ENCODE results near the gene NCS1.
"Not testable (repeated sequence)": the region's sequence is repeated elsewhere in the genome, so short reads cannot be mapped to it uniquely, and the experiment has no call there.

The NCS1 gene

DNA sequence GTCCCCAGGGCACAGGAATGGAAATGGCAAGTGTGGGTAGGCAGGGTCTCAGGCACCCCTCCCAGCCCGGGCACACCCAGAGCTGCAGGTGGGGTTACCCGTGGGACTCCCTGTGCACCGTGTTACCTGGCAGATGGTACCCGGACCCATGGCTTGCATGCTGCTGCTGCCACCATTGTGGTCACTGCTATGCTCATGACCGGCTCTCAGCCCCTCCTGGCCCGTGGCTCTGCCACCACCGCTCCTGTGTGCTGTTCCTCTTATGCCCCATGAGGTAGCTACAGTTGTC is 71.6 kb downstream of the NCS1 start:
- Mint-ChIP-seq H3K36me3 (no peaks in the 10 kb centered on the region), H3K27ac (no peak overlapping the region), H3K9me3 (no peaks in the 10 kb centered on the region), H3K27me3 (peaks cover 36% of the 10 kb centered on the region), H3K4me1 (peaks cover 26% of the 10 kb centered on the region), H3K4me3 (no peak overlapping the region)
- CTCF ChIA-PET: interaction anchor here (1.2 to 7.9 kb wide), 4 partner anchors 127 to 143 kb away, joined by 3 to 52 read pairs (median 3); no protein-coding TSS in a partner anchor
- no peak for DNase-seq

DNA sequence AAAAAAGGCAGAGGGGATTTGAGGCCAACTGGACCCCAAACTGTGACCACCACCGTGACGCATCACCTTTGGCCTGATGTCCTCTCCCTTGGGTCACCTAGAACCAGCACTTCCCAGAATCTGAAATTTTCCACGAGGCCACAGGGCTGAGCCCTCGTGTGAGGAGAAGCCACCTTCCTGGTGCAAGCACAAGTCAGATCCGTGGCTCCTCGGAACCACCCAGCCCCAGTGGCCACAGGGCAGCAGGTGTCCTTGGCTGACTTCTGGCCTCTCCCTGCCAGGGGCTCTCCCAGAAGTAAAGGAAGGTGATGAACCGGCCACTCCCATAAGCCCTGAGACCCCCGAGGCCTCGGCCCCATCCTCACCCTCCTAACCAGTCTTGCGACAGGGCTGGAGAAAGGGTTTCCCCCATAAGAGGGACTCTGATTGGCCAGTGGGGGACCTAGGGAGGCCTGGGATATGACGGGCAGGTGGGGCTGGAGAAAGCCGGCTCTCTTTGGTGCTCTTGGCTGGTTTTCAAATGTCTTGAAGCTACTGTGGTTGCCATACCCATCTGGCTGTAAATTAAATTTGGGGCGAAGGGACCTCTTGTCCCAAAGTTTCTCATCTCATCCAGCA is 72.5 kb downstream of the NCS1 start:
- no peaks in the 10 kb centered on the region for H3K9me3 Mint-ChIP-seq
- H3K4me3 Mint-ChIP-seq: no peak overlapping the region
- no peak for DNase-seq
- no peaks in the 10 kb centered on the region for H3K36me3 Mint-ChIP-seq
- H3K27ac Mint-ChIP-seq: no peak overlapping the region
- peaks cover 38% of the 10 kb centered on the region for H3K27me3 Mint-ChIP-seq
- CTCF ChIA-PET: interaction anchor here (0.8 to 7.9 kb wide), 3 partner anchors 9 to 136 kb away, joined by 3 to 52 read pairs (median 3); no protein-coding TSS in a partner anchor
- peaks cover 24% of the 10 kb centered on the region for H3K4me1 Mint-ChIP-seq

DNA sequence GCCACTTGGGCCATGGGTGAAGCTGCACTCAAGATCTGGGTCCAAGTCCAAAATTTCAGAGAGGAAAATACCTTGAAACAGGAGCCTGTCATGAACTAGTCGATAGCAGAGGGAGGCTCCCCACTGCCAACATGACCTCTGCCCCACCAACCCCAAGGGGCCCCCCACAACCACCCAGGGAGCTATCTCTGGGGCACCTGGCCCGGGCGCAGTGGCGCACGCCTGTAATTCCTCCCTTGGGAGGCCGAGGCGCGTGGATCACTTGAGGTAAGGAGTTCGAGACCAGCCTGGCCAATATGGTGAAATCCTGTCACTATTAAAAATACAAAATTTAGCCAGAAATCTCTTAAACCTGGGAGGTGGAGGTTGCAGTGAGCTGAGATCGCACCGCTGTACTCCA is 73.3 kb downstream of the NCS1 start:
- Mint-ChIP-seq H3K27ac (no peak overlapping the region), H3K36me3 (no peaks in the 10 kb centered on the region), H3K4me3 (no peak overlapping the region), H3K9me3 (no peaks in the 10 kb centered on the region), H3K27me3 (peaks cover 46% of the 10 kb centered on the region), H3K4me1 (peaks cover 18% of the 10 kb centered on the region)
- DNase-seq: no peak
- CTCF ChIA-PET: interaction anchor here (0.8 to 7.9 kb wide), 5 partner anchors 9 to 137 kb away, joined by 3 to 52 read pairs (median 3); no protein-coding TSS in a partner anchor

- no peak for DNase-seq
- no peaks in the 10 kb centered on the region for H3K9me3 Mint-ChIP-seq
- CTCF ChIA-PET: interaction anchor here (0.9 to 7.9 kb wide), 4 partner anchors 10 to 137 kb away, joined by 3 to 52 read pairs (median 4); no protein-coding TSS in a partner anchor
Measured at GRCh38 chr9:130246126-130246525, 73.9 kb downstream of the NCS1 start.

DNA sequence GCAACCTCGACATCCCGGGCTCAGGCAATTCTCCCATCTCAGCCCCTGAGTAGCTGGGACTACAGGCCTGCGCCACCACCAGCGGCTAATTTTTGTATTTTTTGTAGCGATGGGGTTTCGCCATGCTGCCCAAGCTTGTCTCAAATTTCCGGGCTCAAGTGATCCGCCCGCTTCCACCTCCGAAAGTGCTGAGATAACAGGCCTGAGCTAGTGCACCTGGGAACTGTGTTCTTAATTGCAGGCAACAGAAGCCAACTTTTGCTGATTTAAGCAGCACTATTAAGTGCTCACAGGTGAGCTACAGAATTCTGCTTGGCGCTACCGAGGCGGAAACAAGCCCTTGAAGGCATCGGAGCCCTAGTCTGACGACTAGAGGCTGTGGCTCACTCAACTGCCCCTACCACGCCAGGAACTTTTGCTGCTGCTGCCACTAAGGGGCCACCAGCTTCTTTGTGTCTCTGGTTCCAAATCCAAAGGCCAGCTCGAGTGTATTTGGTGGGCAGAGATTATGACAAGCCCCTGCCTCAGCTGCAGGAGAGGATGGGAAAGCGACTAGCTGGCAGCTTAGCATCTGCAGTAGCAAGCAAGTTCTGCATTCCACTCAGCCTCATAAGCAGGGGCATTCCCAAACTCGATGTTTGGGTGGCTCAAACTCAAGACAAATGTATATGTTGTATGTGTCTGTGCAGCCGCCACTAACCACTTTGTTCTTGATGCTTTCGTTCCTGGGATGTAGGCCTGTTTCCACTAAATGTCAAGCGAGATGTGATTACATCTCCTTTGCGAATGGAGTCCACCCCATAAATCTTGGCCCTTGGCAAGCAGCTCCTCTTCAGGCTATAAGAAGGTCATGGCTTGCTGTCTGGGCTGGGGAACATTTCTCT is 82.8 kb downstream of the NCS1 start:
- peaks cover 36% of the 10 kb centered on the region for H3K27me3 Mint-ChIP-seq
- CTCF ChIA-PET: interaction anchor here (0.7 kb wide), 1 partner anchor 1121 kb away, joined by 3 read pairs; no protein-coding TSS in a partner anchor

More at GRCh38 chr9:130246126-130246525, 73.9 kb downstream of the NCS1 start:
- Mint-ChIP-seq H3K4me3 (no peak overlapping the region), H3K4me1 (peaks cover 12% of the 10 kb centered on the region), H3K27me3 (peaks cover 50% of the 10 kb centered on the region), H3K27ac (no peak overlapping the region), H3K36me3 (no peaks in the 10 kb centered on the region)

DNA sequence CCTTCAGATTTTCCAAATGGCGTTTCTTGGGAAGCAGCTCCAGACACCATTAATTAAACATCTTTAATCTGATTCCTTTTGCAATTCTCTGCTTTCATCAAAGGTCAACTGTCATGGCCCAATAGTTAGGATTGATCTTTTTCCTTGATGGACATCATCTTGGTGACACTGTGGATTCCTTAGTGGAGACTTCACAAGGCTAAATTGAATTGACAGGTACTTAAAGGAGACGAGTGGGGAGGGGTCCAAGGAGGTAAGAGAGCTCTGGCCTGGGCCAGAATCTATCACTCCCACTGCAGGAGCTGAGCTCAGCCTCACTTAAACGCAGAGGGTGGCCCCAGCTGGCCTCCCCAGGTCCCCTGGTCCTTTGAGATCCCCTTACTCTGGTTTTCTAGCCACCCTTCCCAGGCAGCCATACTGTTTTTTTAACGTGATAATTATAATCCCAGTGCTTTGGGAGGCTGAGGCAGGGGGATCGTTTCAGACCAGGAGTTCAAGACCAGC is 83.5 kb downstream of the NCS1 start:
- Mint-ChIP-seq H3K27ac (no peak overlapping the region), H3K36me3 (no peaks in the 10 kb centered on the region), H3K4me1 (no peaks in the 10 kb centered on the region), H3K4me3 (no peak overlapping the region), H3K27me3 (peaks cover 35% of the 10 kb centered on the region), H3K9me3 (no peaks in the 10 kb centered on the region)
- DNase-seq: no peak
- CTCF ChIA-PET: no interaction called here

More for the DNA sequence above, 82.8 kb downstream of the NCS1 start:
- H3K4me1 Mint-ChIP-seq: no peaks in the 10 kb centered on the region
- H3K36me3 Mint-ChIP-seq: no peaks in the 10 kb centered on the region
- no peak for DNase-seq
- H3K4me3 Mint-ChIP-seq: no peak overlapping the region
- no peak overlapping the region for H3K27ac Mint-ChIP-seq
- no peaks in the 10 kb centered on the region for H3K9me3 Mint-ChIP-seq

DNA sequence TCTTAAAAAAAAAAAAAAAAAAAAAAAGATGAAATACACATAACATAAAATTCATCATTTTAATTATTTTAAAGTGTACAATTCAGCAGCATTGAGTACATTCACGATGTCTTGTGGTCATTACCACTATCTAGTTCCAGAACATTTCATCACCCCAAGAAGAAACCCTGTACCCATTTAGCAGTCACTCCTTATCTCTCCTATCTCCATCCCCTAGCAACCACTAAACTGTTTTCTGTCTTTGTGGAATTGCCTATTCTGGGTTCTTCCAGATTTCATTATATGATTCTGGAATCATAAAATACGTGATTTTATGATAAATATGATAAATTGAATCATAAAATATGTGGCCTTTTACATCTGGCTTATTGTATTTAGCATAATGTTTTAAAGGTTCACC is 84.4 kb downstream of the NCS1 start:
- H3K4me1 Mint-ChIP-seq: no peaks in the 10 kb centered on the region
- H3K27me3 Mint-ChIP-seq: peaks cover 37% of the 10 kb centered on the region
- no peak overlapping the region for H3K27ac Mint-ChIP-seq
- no peaks in the 10 kb centered on the region for H3K36me3 Mint-ChIP-seq
- no peak for DNase-seq
- CTCF ChIA-PET: no interaction called here
- H3K4me3 Mint-ChIP-seq: no peak overlapping the region
- no peaks in the 10 kb centered on the region for H3K9me3 Mint-ChIP-seq

DNA sequence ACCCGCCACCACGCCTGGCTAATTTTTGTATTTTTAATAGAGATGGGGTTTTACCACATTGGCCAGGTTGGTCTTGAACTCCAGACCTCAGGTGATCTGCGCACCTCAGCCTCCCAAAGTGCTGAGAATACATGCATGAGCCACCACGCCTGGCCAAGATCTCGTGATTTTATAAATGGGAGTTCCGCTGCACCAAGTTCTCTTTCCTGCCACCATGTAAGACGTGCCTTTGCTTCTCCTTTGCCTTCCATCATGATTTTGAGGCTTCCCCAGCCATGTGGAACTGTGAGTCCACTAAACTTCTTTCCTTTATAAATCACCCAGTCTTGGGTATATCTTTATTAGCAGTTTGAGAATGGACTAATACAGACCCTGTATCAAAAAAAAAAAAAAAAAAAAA is 85.9 kb downstream of the NCS1 start:
- H3K4me3 Mint-ChIP-seq: not testable (repeated sequence)

GRCh38 chr9:130259044-130259443 is 86.8 kb downstream of the NCS1 start:
- no peak for DNase-seq
- Mint-ChIP-seq H3K36me3 (no peaks in the 10 kb centered on the region), H3K27ac (no peak overlapping the region), H3K27me3 (peaks cover 61% of the 10 kb centered on the region), H3K9me3 (no peaks in the 10 kb centered on the region), H3K4me1 (no peaks in the 10 kb centered on the region), H3K4me3 (no peak overlapping the region)
- CTCF ChIA-PET: no interaction called here

More for the DNA sequence above, 85.9 kb downstream of the NCS1 start:
- not testable (repeated sequence) for DNase-seq, H3K4me1 Mint-ChIP-seq, H3K36me3 Mint-ChIP-seq, H3K27ac Mint-ChIP-seq, H3K9me3 Mint-ChIP-seq
- H3K27me3 Mint-ChIP-seq: peaks cover 52% of the 10 kb centered on the region
- CTCF ChIA-PET: interaction anchor here (0.6 kb wide), 1 partner anchor 17 kb away, joined by 3 read pairs; no protein-coding TSS in a partner anchor

GRCh38 chr9:130260816-130261765 is 88.9 kb downstream of the NCS1 start:
- H3K36me3 Mint-ChIP-seq: no peaks in the 10 kb centered on the region
- DNase-seq: no peak
- H3K4me3 Mint-ChIP-seq: no peak overlapping the region
- H3K4me1 Mint-ChIP-seq: no peaks in the 10 kb centered on the region
- H3K27me3 Mint-ChIP-seq: peaks cover 81% of the 10 kb centered on the region
- no peaks in the 10 kb centered on the region for H3K9me3 Mint-ChIP-seq
- no peak overlapping the region for H3K27ac Mint-ChIP-seq
- CTCF ChIA-PET: no interaction called here

- DNase-seq: no peak
- Mint-ChIP-seq H3K9me3 (no peaks in the 10 kb centered on the region), H3K4me1 (no peaks in the 10 kb centered on the region), H3K27ac (no peak overlapping the region), H3K4me3 (no peak overlapping the region), H3K36me3 (no peaks in the 10 kb centered on the region), H3K27me3 (peaks cover 92% of the 10 kb centered on the region)
- CTCF ChIA-PET: no interaction called here
Measured at GRCh38 chr9:130262061-130262745, 90.0 kb downstream of the NCS1 start.

GRCh38 chr9:130262771-130263170 is 90.6 kb downstream of the NCS1 start:
- Mint-ChIP-seq H3K9me3 (no peaks in the 10 kb centered on the region), H3K4me1 (no peaks in the 10 kb centered on the region), H3K27ac (no peak overlapping the region), H3K36me3 (no peaks in the 10 kb centered on the region), H3K27me3 (peaks cover 92% of the 10 kb centered on the region), H3K4me3 (no peak overlapping the region)
- no peak for DNase-seq
- CTCF ChIA-PET: no interaction called here

DNA sequence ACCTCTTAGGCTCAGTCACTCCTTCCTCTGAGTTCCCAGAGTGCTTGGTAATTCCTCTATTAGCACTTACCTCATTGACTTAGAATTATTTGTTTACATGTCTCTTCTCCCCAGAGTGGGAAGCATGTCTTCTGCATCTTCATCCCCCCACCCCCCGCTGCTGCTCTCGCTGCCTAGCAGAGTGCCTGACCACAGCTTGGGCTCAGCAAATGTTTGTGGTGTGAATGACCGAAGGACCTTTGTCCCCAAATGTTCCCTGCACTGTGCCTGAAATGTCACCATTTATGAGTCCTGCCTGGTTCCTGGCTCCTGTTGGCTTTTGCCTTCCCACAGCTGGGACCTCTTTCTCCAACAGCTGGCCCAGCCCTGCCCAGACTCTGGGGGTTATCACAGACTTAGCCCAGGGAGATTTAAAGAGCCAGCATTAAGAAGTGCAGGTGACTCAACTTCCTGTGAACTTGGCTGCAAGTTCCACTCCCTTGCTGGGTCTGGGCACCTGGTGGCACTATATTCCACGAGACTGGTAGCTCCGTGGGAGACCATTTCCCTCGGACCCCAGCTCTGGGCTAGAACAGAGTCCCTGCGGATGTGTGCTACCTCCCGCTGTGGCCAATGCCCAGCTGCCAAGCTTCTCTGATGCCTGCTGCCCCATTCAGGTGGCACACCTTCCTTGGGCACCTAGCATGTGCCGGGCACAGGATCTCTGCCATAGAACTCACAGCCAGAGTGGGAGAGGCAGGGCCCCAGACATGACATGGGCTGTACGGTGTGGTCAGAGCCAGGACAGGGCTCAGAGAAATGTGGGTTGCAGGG is 91.6 kb downstream of the NCS1 start:
- CTCF ChIA-PET: interaction anchor here (1.1 kb wide), 1 partner anchor 18 kb away, joined by 4 read pairs; no protein-coding TSS in a partner anchor
- Mint-ChIP-seq H3K36me3 (no peaks in the 10 kb centered on the region), H3K4me1 (no peaks in the 10 kb centered on the region), H3K9me3 (no peaks in the 10 kb centered on the region), H3K4me3 (no peak overlapping the region), H3K27ac (no peak overlapping the region), H3K27me3 (peaks cover 97% of the 10 kb centered on the region)
- DNase-seq: no peak

Measured in activated naive CD4-positive, alpha-beta T cell treated with anti-CD3 and anti-CD28 coated beads, Interleukin-2, amount 10 ng/mL, durations not matched to agents 7 days and 5 days (primary cell).